GM21786 (cell line): ENCODE results near the gene SESTD1.
"Not testable (repeated sequence)": the region's sequence is repeated elsewhere in the genome, so short reads cannot be mapped to it uniquely, and the experiment has no call there.

Experiments used
- ATAC-seq: cut with Tn5 transposase; IDR thresholded peaks from one replicate; pipeline ENCODE4 v1.9.1; 2021; ENCODE audit not compliant: unreplicated experiment

Gene SESTD1

GRCh38 chr2:179124282-179124681 lies 140.3 kb downstream of the SESTD1 start:
- ATAC-seq = no peak

- no peak for ATAC-seq
Measured at GRCh38 chr2:179123272-179123662, 141.4 kb downstream of the SESTD1 start.

- ATAC-seq = no peak
Measured at GRCh38 chr2:179107737-179108136, 156.9 kb downstream of the SESTD1 start.

- peak; percentile 72 for ATAC-seq
Measured at GRCh38 chr2:179106676-179107428, 157.8 kb downstream of the SESTD1 start.

GRCh38 chr2:179106342-179106675 lies 158.3 kb downstream of the SESTD1 start:
- no peak for ATAC-seq

- no peak for ATAC-seq
Measured at GRCh38 chr2:179104736-179105135, 159.9 kb downstream of the SESTD1 start.

GRCh38 chr2:179098080-179098689 lies 166.4 kb downstream of the SESTD1 start:
- no peak for ATAC-seq

- ATAC-seq = no peak
Measured at GRCh38 chr2:179097131-179097530, 167.5 kb downstream of the SESTD1 start.

GRCh38 chr2:179096090-179096489 lies 168.5 kb downstream of the SESTD1 start:
- ATAC-seq = peak; percentile 97

GRCh38 chr2:179092912-179093311 lies 171.7 kb downstream of the SESTD1 start:
- ATAC-seq = not testable (repeated sequence)

GRCh38 chr2:179082697-179083096 lies 181.9 kb downstream of the SESTD1 start:
- no peak for ATAC-seq

GRCh38 chr2:179081954-179082353 lies 182.7 kb downstream of the SESTD1 start:
- ATAC-seq = no peak

GRCh38 chr2:179072527-179072926 lies 192.1 kb downstream of the SESTD1 start:
- ATAC-seq = no peak

- ATAC-seq = no peak
Measured at GRCh38 chr2:179071810-179072355, 192.7 kb downstream of the SESTD1 start.

GRCh38 chr2:179070895-179071294 lies 193.7 kb downstream of the SESTD1 start:
- ATAC-seq = no peak

- no peak for ATAC-seq
Measured at GRCh38 chr2:179069685-179070084, 194.9 kb downstream of the SESTD1 start.

- no peak for ATAC-seq
Measured at GRCh38 chr2:179068991-179069643, 195.5 kb downstream of the SESTD1 start.

- peak; percentile 94 for ATAC-seq
Measured at GRCh38 chr2:179059026-179059700, 205.5 kb downstream of the SESTD1 start.

GRCh38 chr2:179057737-179058136 lies 206.9 kb downstream of the SESTD1 start:
- no peak for ATAC-seq

GRCh38 chr2:179053568-179053967 lies 211.1 kb downstream of the SESTD1 start:
- ATAC-seq = not testable (repeated sequence)
